HepG2 (cell line): Measurements from ENCODE around the gene AFF4. TPM values are rescaled to one million over a fixed set of nuclear protein-coding genes. Genes with fewer than 3 reads are reported as not detected.

Source experiments
- ATAC-seq: fragments of 200-7000 bp; cut with Tn5 transposase; 3 replicates; pipeline ENCODE4 v1.9.1; 2020; ENCODE audit warnings: mild to moderate bottlenecking, moderate library complexity
- BruUV-seq: library from RNA; stranded (reverse); fragments of 400-500 nt; replicated peaks from 2 replicates; lab custom pipeline; 2021; lab: Mats Ljungman, UMichigan
- CTCF ChIA-PET: fragments of 300-600 bp; formaldehyde crosslinking; extraction: SDS; loops from one replicate; lab custom pipeline; 2021; ENCODE audit warnings: low total read pairs, inconsistent platforms, low intra/inter-chr PET ratio; lab: Yijun Ruan, JAX
- POLR2A ChIA-PET: fragments of 350-600 bp; sonication (Branson Sonifier 250); formaldehyde crosslinking; loops from one replicate; lab custom pipeline; 2020; ENCODE audit warnings: antibody characterized with exemption, inconsistent platforms; lab: Yijun Ruan, JAX
- DNase-seq: peaks from one replicate; pipeline ENCODE4 v3.0.0-alpha.2; 2015; ENCODE audit warnings: low spot score
- FAIRE-seq: peaks from 3 replicates; lab custom pipeline; 2011; peaks lifted over from hg19 to GRCh38; lab: Jason Lieb, UNC
- H2AFZ ChIP-seq: one replicate; pipeline ENCODE4 v1.6.1; 2011; ENCODE audit warnings: low read length, inconsistent platforms
- H3K27ac ChIP-seq: fragments of 300-600 bp; 3 replicates; pipeline ENCODE4 v1.8.0; 2011; ENCODE audit warnings: mixed run types, mild to moderate bottlenecking, mixed read lengths, low read length, inconsistent platforms; ENCODE audit not compliant: insufficient read depth; ENCODE audit errors: extremely low read length
- H3K27me3 ChIP-seq, 2 experiments: fragments of 200-600 bp in 1 of 2; 2 replicates in 1 of 2; 3 replicates in 1 of 2; pipeline versions ENCODE4 v1.6.0 to v1.8.0; 2011; ENCODE audit warnings: low read length in 2 of 2, mild to moderate bottlenecking in 2 of 2, moderate library complexity in 2 of 2, inconsistent platforms in 1 of 2; ENCODE audit not compliant: insufficient read depth in 2 of 2, control insufficient read depth in 1 of 2
- H3K36me3 ChIP-seq, 2 experiments: fragments of 200-600 bp in 1 of 2; replicated peaks in 1 of 2; 2 replicates in 1 of 2; 3 replicates in 1 of 2; pipeline versions ENCODE4 v1.5.1 to v1.8.0; 2011; ENCODE audit warnings: low read length in 2 of 2, inconsistent platforms in 1 of 2; ENCODE audit not compliant: insufficient read depth in 2 of 2, control insufficient read depth in 1 of 2
- H3K4me1 ChIP-seq: 2 replicates; pipeline ENCODE4 v1.5.1; 2012; ENCODE audit warnings: low read length, inconsistent platforms; ENCODE audit not compliant: insufficient read depth
- H3K4me2 ChIP-seq: 2 replicates; pipeline ENCODE4 v1.6.0; 2011; ENCODE audit warnings: low read depth, low read length, inconsistent platforms
- H3K4me3 ChIP-seq, 3 experiments: fragments of 200-600 bp in 1 of 3; sonication (generic), shearing (Covaris generic) in 1 of 3; replicated peaks in 1 of 3; 2 replicates each; pipeline ENCODE4 v1.5.1; 2011 to 2016; ENCODE audit warnings: low read length in 3 of 3, inconsistent platforms in 2 of 3, low read depth in 2 of 3, mild to moderate bottlenecking in 2 of 3, control low read depth in 1 of 3, mixed read lengths in 1 of 3; ENCODE audit not compliant: insufficient read depth in 1 of 3
- H3K79me2 ChIP-seq: one replicate; pipeline ENCODE4 v1.6.1; 2011; ENCODE audit warnings: low read length, inconsistent platforms; ENCODE audit not compliant: insufficient read depth
- H3K9ac ChIP-seq: 2 replicates; pipeline ENCODE4 v1.6.0; 2011; ENCODE audit warnings: mild to moderate bottlenecking, low read depth, low read length, inconsistent platforms; ENCODE audit not compliant: insufficient read depth
- H3K9me3 ChIP-seq: 2 replicates; pipeline ENCODE4 v1.5.1; 2012; ENCODE audit warnings: mild to moderate bottlenecking, low read length
- H4K20me1 ChIP-seq: 2 replicates; pipeline ENCODE4 v1.6.0; 2011; ENCODE audit warnings: inconsistent platforms, mild to moderate bottlenecking, low read length, moderate library complexity; ENCODE audit not compliant: insufficient read depth
- ADNP ChIP-seq: sonication (generic); formaldehyde crosslinking; IDR thresholded peaks from 2 replicates; pipeline ENCODE4 v1.4.0; 2020; ENCODE audit warnings: missing genetic modification reagents
- ARID4A ChIP-seq: sonication (generic); formaldehyde crosslinking; IDR thresholded peaks from 2 replicates; pipeline ENCODE4 v1.5.0; 2020; ENCODE audit warnings: mild to moderate bottlenecking, missing genetic modification reagents, borderline replicate concordance
- DDIT3 ChIP-seq: sonication (generic); formaldehyde crosslinking; IDR thresholded peaks from 2 replicates; pipeline ENCODE4 v1.4.0; 2020; ENCODE audit warnings: mild to moderate bottlenecking, missing genetic modification reagents
- FOXO1 ChIP-seq: sonication (generic); formaldehyde crosslinking; IDR thresholded peaks from 2 replicates; pipeline ENCODE4 v1.4.0; 2020; ENCODE audit warnings: missing genetic modification reagents
- HDAC2 ChIP-seq: sonication (generic); formaldehyde crosslinking; IDR thresholded peaks from 2 replicates; pipeline ENCODE4 v1.4.0; 2020; ENCODE audit warnings: missing genetic modification reagents
- KAT2B ChIP-seq: fragments of 150-350 bp; IDR thresholded peaks from 2 replicates; pipeline ENCODE4 v1.6.1; 2014; ENCODE audit warnings: low read depth, low read length, borderline replicate concordance
- SP1 ChIP-seq, 2 experiments: fragments of 450-650 bp in 1 of 2; sonication (generic) in 1 of 2; formaldehyde crosslinking in 1 of 2; IDR thresholded peaks; 2 replicates each; pipeline versions ENCODE4 v1.4.0 to v1.6.1; 2016 to 2020; ENCODE audit warnings: missing genetic modification reagents in 1 of 2
- TRIM22 ChIP-seq: fragments of 450-650 bp; IDR thresholded peaks from 2 replicates; pipeline ENCODE4 v1.6.1; 2017
- ZBTB2 ChIP-seq: sonication (generic); formaldehyde crosslinking; IDR thresholded peaks from 2 replicates; pipeline ENCODE4 v1.8.0; 2022; ENCODE audit warnings: low read depth, missing genetic modification reagents
- ZHX1 ChIP-seq: sonication (generic); formaldehyde crosslinking; IDR thresholded peaks from 2 replicates; pipeline ENCODE4 v1.8.1; 2022; ENCODE audit warnings: low read depth, mild to moderate bottlenecking, missing genetic modification reagents
- ZMYM4 ChIP-seq: sonication (generic); formaldehyde crosslinking; IDR thresholded peaks from 2 replicates; pipeline ENCODE4 v1.8.1; 2023; ENCODE audit warnings: mild to moderate bottlenecking, missing genetic modification reagents
- ZNF274 ChIP-seq: sonication (generic); formaldehyde crosslinking; IDR thresholded peaks from 2 replicates; pipeline ENCODE4 v1.5.1; 2020; ENCODE audit warnings: mild to moderate bottlenecking, missing genetic modification reagents
- ZNF543 ChIP-seq: sonication (generic); formaldehyde crosslinking; IDR thresholded peaks from 2 replicates; pipeline ENCODE4 v1.4.0; 2020; ENCODE audit warnings: mild to moderate bottlenecking, missing genetic modification reagents
- ZNF549 ChIP-seq: sonication (generic); formaldehyde crosslinking; IDR thresholded peaks from 2 replicates; pipeline ENCODE4 v1.5.0; 2020; ENCODE audit warnings: missing genetic modification reagents
- ZNF552 ChIP-seq: sonication (generic); formaldehyde crosslinking; IDR thresholded peaks from 2 replicates; pipeline ENCODE4 v1.9.0; 2022; ENCODE audit warnings: missing genetic modification reagents, mild to moderate bottlenecking, borderline replicate concordance
- WGBS: methylation state at CpG from one replicate; pipeline ENCODE4 v1.1.6; 2017; ENCODE audit warnings: low lambda C conversion rate; 5-methylcytosine and 5-hydroxymethylcytosine counted together
- in situ Hi-C: cut with HindIII; loops from 2 replicates; pipeline ENCODE4 v1.10.0; 2017; ENCODE audit warnings: low pct_unique_long_range_greater_than_20kb; ENCODE audit not compliant: extremely low pct_ligation_motif_present
- intact Hi-C: fragments of 100-400 bp; cut with micrococcal nuclease; formaldehyde crosslinking; loops from one replicate; pipeline ENCODE4 v1.10.0; 2022; ENCODE audit not compliant: unreplicated experiment
- polyA plus RNA-seq, 8 experiments: library from polyadenylated mRNA; depleted of rRNA in 3 of 8; stranded (reverse) in 7 of 8; unstranded in 1 of 8; fragments of >200 nt; fragmentation: Illumina TruSeq in 4 of 8; extraction: Trizol in 4 of 8; gene quantifications; 2 replicates each; pipeline versions ENCODE4 v1.2.1 to v1.2.3, GENCODE V29; 2011 to 2016; ENCODE audit warnings: low read depth in 4 of 8, missing spikeins in 1 of 8, mixed read lengths in 1 of 8; ENCODE audit not compliant: insufficient read depth in 1 of 8
- total RNA-seq, 5 experiments: library from RNA; depleted of rRNA; stranded (reverse); fragments of >200 nt; fragmentation: Illumina TruSeq; extraction: Trizol; gene quantifications; 2 replicates each; pipeline ENCODE4 v1.2.3, GENCODE V29; 2016; ENCODE audit warnings: low read depth in 1 of 5

Gene AFF4
- total and polyA plus RNA-seq, 2 of the 13 experiments (the other 11 are each of a cell fraction or from before 2014, with no cell fraction given), result 22.1 to 25.5 TPM

- Histone ChIP-seq H3K36me3 (peaks cover 8 to 45% of the 10 kb centered on the region in 2 experiments), H3K4me1 (no peaks in the 10 kb centered on the region), H3K27me3 (no peaks in the 10 kb centered on the region), H3K9ac (no peak overlapping the region), H2AFZ (no peak overlapping the region), H4K20me1 (0 out of 2 replicates have a peak, but pooled peaks cover 8% of the 10 kb centered on the region), H3K4me2 (no peak overlapping the region), H3K9me3 (no peaks in the 10 kb centered on the region), H3K79me2 (peaks cover 6% of the 10 kb centered on the region), H3K27ac (no peak overlapping the region), H3K4me3 (no peak overlapping the region)
- BruUV-seq, result no TSS peak
- CTCF ChIA-PET, result no interaction called here
- 97% methylated on average over 5 of the region's 5 CpGs for WGBS
- in situ Hi-C loops, result no loop called here
- ATAC-seq (no peak), FAIRE-seq (no peak), DNase-seq (no peak)
- POLR2A ChIA-PET, result interaction anchor here (0.8 kb wide), 1 partner anchor 15 kb away, joined by 4 read pairs; no protein-coding TSS in a partner anchor
- intact Hi-C loops, result no loop called here
- no peak for TF ChIP-seq ZMYM4 (CRISPR knock-in tag)
- no peak for TF ChIP-seq ARID4A (CRISPR knock-in tag)
- no peak for TF ChIP-seq ZNF549
- TF ChIP-seq ZNF543 (CRISPR knock-in tag), result no peak
- TF ChIP-seq FOXO1 (CRISPR knock-in tag), result no peak
- TF ChIP-seq TRIM22, result no peak
- no peak for TF ChIP-seq DDIT3
- no peak for TF ChIP-seq ADNP (CRISPR knock-in tag)
- TF ChIP-seq KAT2B, result no peak
- TF ChIP-seq ZNF552 (CRISPR knock-in tag), result no peak
- TF ChIP-seq ZBTB2 (CRISPR knock-in tag), result no peak
- no peak for TF ChIP-seq ZNF274 (CRISPR knock-in tag)
- TF ChIP-seq ZHX1 (CRISPR knock-in tag), result no peak
- TF ChIP-seq SP1 (IDR thresholded peaks at IDR 0.05), result no peak
- no peak for TF ChIP-seq SP1 (CRISPR knock-in tag; IDR thresholded peaks at IDR 0.05)
- TF ChIP-seq HDAC2 (CRISPR knock-in tag), result no peak
These were observed 47.8 kb downstream of the AFF4 start for GRCh38 chr5:132915681-132916080.
